Glutamatergic neuron (in vitro differentiated cells): ENCODE results near the gene NDUFB11. TPM values are rescaled to one million over a fixed set of nuclear protein-coding genes. Genes with fewer than 3 reads are reported as not detected.

Experiments
- DNase-seq: peaks from one replicate; pipeline ENCODE4 v3.0.0; 2022
- H3K27ac Mint-ChIP-seq: one replicate; pipeline ENCODE4 v1.8.0; 2020; ENCODE audit warnings: mild to moderate bottlenecking, mixed read lengths, inconsistent platforms; ENCODE audit not compliant: unreplicated experiment
- H3K27me3 Mint-ChIP-seq: one replicate; pipeline ENCODE4 v1.8.0; 2020; ENCODE audit warnings: mild to moderate bottlenecking, moderate library complexity, mixed read lengths, inconsistent platforms; ENCODE audit not compliant: unreplicated experiment
- H3K36me3 Mint-ChIP-seq: one replicate; pipeline ENCODE4 v1.8.0; 2020; ENCODE audit warnings: mild to moderate bottlenecking, mixed read lengths, inconsistent platforms; ENCODE audit not compliant: unreplicated experiment
- H3K4me1 Mint-ChIP-seq: one replicate; pipeline ENCODE4 v1.8.0; 2020; ENCODE audit warnings: mild to moderate bottlenecking, low read depth, mixed read lengths, inconsistent platforms; ENCODE audit not compliant: unreplicated experiment
- H3K4me3 Mint-ChIP-seq: one replicate; pipeline ENCODE4 v1.8.0; 2020; ENCODE audit warnings: mild to moderate bottlenecking, mixed read lengths, inconsistent platforms; ENCODE audit not compliant: unreplicated experiment
- H3K9me3 Mint-ChIP-seq: one replicate; pipeline ENCODE4 v1.8.0; 2020; ENCODE audit warnings: mild to moderate bottlenecking, moderate library complexity, mixed read lengths, inconsistent platforms; ENCODE audit not compliant: unreplicated experiment
- CTCF ChIP-seq: fragments of 200-600 bp; sonication (generic); IDR thresholded peaks from one replicate; pipeline ENCODE4 v1.5.0; 2021; ENCODE audit not compliant: partially characterized antibody, unreplicated experiment
- total RNA-seq: library from RNA; stranded (reverse); fragmentation: NEBNext Ultra II Directional; extraction: Animal tissue kit (Norgen Biotek cat#: 25700); gene quantifications from one replicate; pipeline ENCODE4 v1.2.1, GENCODE V29; 2021; ENCODE audit not compliant: unreplicated experiment

Gene NDUFB11
- total RNA-seq, 1 donor from 2014 or later: 161 TPM

- no peaks in the 10 kb centered on the region for H3K36me3 Mint-ChIP-seq
- H3K9me3 Mint-ChIP-seq: peaks cover 1% of the 10 kb centered on the region
- DNase-seq: no peak
- no peak for TF ChIP-seq CTCF
- no peak overlapping the region for H3K4me3 Mint-ChIP-seq
- H3K27ac Mint-ChIP-seq: no peak overlapping the region
- H3K4me1 Mint-ChIP-seq: no peaks in the 10 kb centered on the region
- H3K27me3 Mint-ChIP-seq: no peaks in the 10 kb centered on the region
Measured at GRCh38 chrX:47156611-47157520, 12.4 kb upstream of the NDUFB11 start.

GRCh38 chrX:47151435-47151834 lies 6.9 kb upstream of the NDUFB11 start:
- Mint-ChIP-seq H3K27ac (no peak overlapping the region), H3K27me3 (no peaks in the 10 kb centered on the region), H3K36me3 (no peaks in the 10 kb centered on the region), H3K9me3 (peaks cover 3% of the 10 kb centered on the region), H3K4me3 (no peak overlapping the region), H3K4me1 (no peaks in the 10 kb centered on the region)
- no peak for DNase-seq
- TF ChIP-seq CTCF: no peak

- H3K27ac Mint-ChIP-seq: no peak overlapping the region
- H3K4me3 Mint-ChIP-seq: no peak overlapping the region
- DNase-seq: no peak
- no peak for TF ChIP-seq CTCF
- H3K9me3 Mint-ChIP-seq: peaks cover 6% of the 10 kb centered on the region
- no peaks in the 10 kb centered on the region for H3K4me1 Mint-ChIP-seq
- no peaks in the 10 kb centered on the region for H3K36me3 Mint-ChIP-seq
- peaks cover 7% of the 10 kb centered on the region for H3K27me3 Mint-ChIP-seq
Measured at GRCh38 chrX:47148946-47149345, 4.4 kb upstream of the NDUFB11 start.

- Mint-ChIP-seq H3K4me1 (peaks cover 2% of the 10 kb centered on the region), H3K27me3 (peaks cover 7% of the 10 kb centered on the region), H3K27ac (peak overlapping the region; percentile 20), H3K9me3 (peaks cover 7% of the 10 kb centered on the region), H3K4me3 (peak overlapping the region; percentile 78), H3K36me3 (no peaks in the 10 kb centered on the region)
- DNase-seq: no peak
- TF ChIP-seq CTCF: no peak
Measured at GRCh38 chrX:47146936-47147859, 2.7 kb upstream of the NDUFB11 start.
